Left ventricle myocardium superior (tissue), 1 donor: Measurements from ENCODE around the gene PAX5. TPM values are rescaled to one million over a fixed set of nuclear protein-coding genes. Genes with fewer than 3 reads are reported as not detected.

Experiments
- ATAC-seq: fragments of 200-7000 bp; cut with Tn5 transposase; one replicate; pipeline ENCODE4 v1.9.1; 2020; ENCODE audit warnings: mild to moderate bottlenecking, moderate library complexity
- DNase-seq: peaks from one replicate; pipeline ENCODE4 v3.0.0-alpha.2; 2020
- intact Hi-C: fragments of 100-400 bp; cut with micrococcal nuclease; formaldehyde crosslinking; loops from one replicate; pipeline ENCODE4 v1.11.0; 2022
- total RNA-seq: library from RNA; stranded (reverse); fragmentation: NEBNext Ultra II Directional; extraction: Animal tissue kit (Norgen Biotek cat#: 25700); gene quantifications from one replicate; pipeline ENCODE4 v1.2.1, GENCODE V29; 2021
- donor health status: DM: no; HTN: yes; CAD: no; lungs with severe emphysema.

Gene PAX5
- total RNA-seq, 1 donor from 2014 or later: not detected

- ATAC-seq (no peak), DNase-seq (no peak)
- intact Hi-C loops: no loop called here
Measured at GRCh38 chr9:37026931-37027581, 7.0 kb downstream of the PAX5 start.

GRCh38 chr9:37026113-37026930 is 7.7 kb downstream of the PAX5 start:
- no peak for DNase-seq
- intact Hi-C loops: no loop called here
- no peak for ATAC-seq

- ATAC-seq (no peak), DNase-seq (no peak)
- intact Hi-C loops: no loop called here
Measured at GRCh38 chr9:37025823-37026112, 8.3 kb downstream of the PAX5 start.

GRCh38 chr9:37025071-37025822 is 8.8 kb downstream of the PAX5 start:
- DNase-seq (no peak), ATAC-seq (no peak)
- intact Hi-C loops: no loop called here

- ATAC-seq (no peak), DNase-seq (no peak)
- intact Hi-C loops: no loop called here
Measured at GRCh38 chr9:37017546-37017945, 16.5 kb downstream of the PAX5 start.

- no peak for ATAC-seq
- intact Hi-C loops: no loop called here
- no peak for DNase-seq
Measured at GRCh38 chr9:37011530-37011929, 22.5 kb downstream of the PAX5 start.

- intact Hi-C loops: no loop called here
- no peak for ATAC-seq
Measured at GRCh38 chr9:37010976-37011375, 23.1 kb downstream of the PAX5 start.

GRCh38 chr9:37010180-37010579 is 23.9 kb downstream of the PAX5 start:
- intact Hi-C loops: no loop called here
- DNase-seq (no peak), ATAC-seq (no peak)

More at GRCh38 chr9:37010976-37011375, 23.1 kb downstream of the PAX5 start:
- no peak for DNase-seq

GRCh38 chr9:37007295-37007694 is 26.8 kb downstream of the PAX5 start:
- intact Hi-C loops: no loop called here
- DNase-seq: no peak
- ATAC-seq: no peak

- no peak for DNase-seq
- ATAC-seq: no peak
- intact Hi-C loops: no loop called here
Measured at GRCh38 chr9:37005517-37006140, 28.4 kb downstream of the PAX5 start.

- ATAC-seq (no peak), DNase-seq (no peak)
- intact Hi-C loops: no loop called here
Measured at GRCh38 chr9:37004424-37004935, 29.6 kb downstream of the PAX5 start.

- intact Hi-C loops: no loop called here
- DNase-seq (no peak), ATAC-seq (no peak)
Measured at GRCh38 chr9:37002413-37003217, 31.5 kb downstream of the PAX5 start.

- DNase-seq (no peak), ATAC-seq (no peak)
- intact Hi-C loops: no loop called here
Measured at GRCh38 chr9:37002036-37002412, 32.0 kb downstream of the PAX5 start.

- intact Hi-C loops: no loop called here
- ATAC-seq: no peak
- DNase-seq: no peak
Measured at GRCh38 chr9:37001459-37001858, 32.6 kb downstream of the PAX5 start.

- intact Hi-C loops: no loop called here
- ATAC-seq: no peak
Measured at GRCh38 chr9:36999728-37000333, 34.2 kb downstream of the PAX5 start.

GRCh38 chr9:36997414-36997813 is 36.7 kb downstream of the PAX5 start:
- no peak for ATAC-seq
- no peak for DNase-seq
- intact Hi-C loops: no loop called here

More at GRCh38 chr9:36999728-37000333, 34.2 kb downstream of the PAX5 start:
- DNase-seq: no peak

GRCh38 chr9:36996706-36997086 is 37.4 kb downstream of the PAX5 start:
- intact Hi-C loops: no loop called here
- ATAC-seq: no peak
- DNase-seq: no peak

- ATAC-seq: peak; percentile 74
- DNase-seq: peak; percentile 58
- intact Hi-C loops: no loop called here
Measured at GRCh38 chr9:36995927-36996705, 38.0 kb downstream of the PAX5 start.
